Naive B cell (primary cell): ENCODE measurements around the gene MYG1. TPM values are rescaled to one million over a fixed set of nuclear protein-coding genes. Genes with fewer than 3 reads are reported as not detected.

Experiments used
- ATAC-seq, 2 donors: fragments of 150-1000 bp; cut with Tn5 transposase; 2 replicates each; pipeline ENCODE4 v1.10.0; 2021; ENCODE audit warnings: low read depth in 2 of 2, mild to moderate bottlenecking in 2 of 2, moderate library complexity in 2 of 2
- DNase-seq: peaks from one replicate; pipeline ENCODE4 v3.0.0; 2022
- H3K27ac Mint-ChIP-seq, 6 donors: one replicate each; pipeline ENCODE4 v1.8.0; 2020 to 2022; ENCODE audit warnings: mild to moderate bottlenecking in 6 of 6, mixed read lengths in 6 of 6, moderate library complexity in 5 of 6, inconsistent platforms in 2 of 6
- H3K27me3 Mint-ChIP-seq, 3 donors: one replicate each; pipeline ENCODE4 v1.8.0; 2021 to 2022; ENCODE audit warnings: mixed read lengths in 3 of 3, mild to moderate bottlenecking in 1 of 3
- H3K36me3 Mint-ChIP-seq, 2 donors: one replicate each; pipeline ENCODE4 v1.8.0; 2020 to 2022; ENCODE audit warnings: mixed read lengths in 2 of 2, inconsistent platforms in 1 of 2, mild to moderate bottlenecking in 1 of 2
- H3K4me1 Mint-ChIP-seq, 3 donors: one replicate each; pipeline ENCODE4 v1.8.0; 2020 to 2022; ENCODE audit warnings: mixed read lengths in 3 of 3, inconsistent platforms in 1 of 3, mild to moderate bottlenecking in 1 of 3, moderate library complexity in 1 of 3
- H3K4me3 Mint-ChIP-seq, 8 donors: one replicate each; pipeline ENCODE4 v1.8.0; 2020 to 2022; ENCODE audit warnings: mild to moderate bottlenecking in 8 of 8, mixed read lengths in 8 of 8, moderate library complexity in 8 of 8, inconsistent platforms in 2 of 8
- H3K9me3 Mint-ChIP-seq, 7 donors: one replicate each; pipeline ENCODE4 v1.8.0; 2020 to 2022; ENCODE audit warnings: mixed read lengths in 7 of 7, mild to moderate bottlenecking in 5 of 7, inconsistent platforms in 2 of 7, moderate library complexity in 1 of 7
- polyA plus RNA-seq, 6 donors: library from polyadenylated mRNA; unstranded; fragments of 300-500 nt; fragmentation: Illumina TruSeq; gene quantifications; one replicate each; pipeline ENCODE4 v1.2.3, GENCODE V29; 2021; ENCODE audit warnings: low read depth in 6 of 6

The MYG1 gene
- polyA plus RNA-seq, 6 donors from 2014 or later = 52.3 to 94.2 (median 60.4) TPM

GRCh38 chr12:53338017-53338416 is 38.5 kb downstream of the MYG1 start:
- peaks cover 38 to 68% (median 64%) of the 10 kb centered on the region in 3 donors for H3K27me3 Mint-ChIP-seq
- peaks cover 5 to 8% of the 10 kb centered on the region in 2 donors for H3K36me3 Mint-ChIP-seq
- peak overlapping the region in 3 of 8 donors; percentile 12 to 26 (median 13) for H3K4me3 Mint-ChIP-seq
- peaks cover 12 to 20% (median 17%) of the 10 kb centered on the region in 3 donors for H3K4me1 Mint-ChIP-seq
- DNase-seq (no peak), ATAC-seq (no peak)
- H3K27ac Mint-ChIP-seq = peak overlapping the region in 4 of 6 donors; percentile 39 to 97 (median 86)
- H3K9me3 Mint-ChIP-seq = no peaks in the 10 kb centered on the region

- H3K4me3 Mint-ChIP-seq = no peak overlapping the region
- H3K36me3 Mint-ChIP-seq = peaks cover 5 to 8% of the 10 kb centered on the region in 2 donors
- peak overlapping the region in 1 of 6 donors; percentile 56 for H3K27ac Mint-ChIP-seq
- H3K9me3 Mint-ChIP-seq = no peaks in the 10 kb centered on the region
- peaks cover 37 to 59% (median 56%) of the 10 kb centered on the region in 3 donors for H3K27me3 Mint-ChIP-seq
- ATAC-seq (no peak), DNase-seq (no peak)
- H3K4me1 Mint-ChIP-seq = peaks cover 16 to 21% (median 20%) of the 10 kb centered on the region in 3 donors
These were observed 39.4 kb downstream of the MYG1 start for GRCh38 chr12:53338916-53339315.

- DNase-seq = no peak
- Mint-ChIP-seq H3K4me1 (peaks cover 25 to 32% (median 32%) of the 10 kb centered on the region in 3 donors), H3K27me3 (peaks cover 30 to 46% (median 42%) of the 10 kb centered on the region in 3 donors), H3K27ac (no peak overlapping the region), H3K4me3 (no peak overlapping the region), H3K9me3 (no peaks in the 10 kb centered on the region), H3K36me3 (peaks cover 5 to 8% of the 10 kb centered on the region in 2 donors)
- no peak for ATAC-seq
These were observed 40.9 kb downstream of the MYG1 start for GRCh38 chr12:53340398-53340797.

- no peaks in the 10 kb centered on the region for H3K9me3 Mint-ChIP-seq
- peaks cover 11 to 17% (median 13%) of the 10 kb centered on the region in 3 donors for H3K27me3 Mint-ChIP-seq
- peaks cover 13 to 16% (median 14%) of the 10 kb centered on the region in 3 donors for H3K4me1 Mint-ChIP-seq
- peak overlapping the region in 2 of 6 donors; percentile 57 to 89 for H3K27ac Mint-ChIP-seq
- DNase-seq = no peak
- H3K36me3 Mint-ChIP-seq = no peaks in the 10 kb centered on the region
- peak overlapping the region in 7 of 8 donors; percentile 17 to 88 (median 82) for H3K4me3 Mint-ChIP-seq
- ATAC-seq = no peak
These were observed 44.0 kb downstream of the MYG1 start for GRCh38 chr12:53343449-53343848.

GRCh38 chr12:53343969-53344368 is 44.5 kb downstream of the MYG1 start:
- DNase-seq (no peak), ATAC-seq (peak in 1 of 2 donors; percentile 33)
- H3K4me3 Mint-ChIP-seq = peak overlapping the region; percentile 74 to 92 (median 82)
- H3K36me3 Mint-ChIP-seq = no peaks in the 10 kb centered on the region
- peaks cover 8 to 12% (median 12%) of the 10 kb centered on the region in 3 donors for H3K27me3 Mint-ChIP-seq
- no peaks in the 10 kb centered on the region for H3K9me3 Mint-ChIP-seq
- peak overlapping the region in 4 of 6 donors; percentile 19 to 81 (median 57) for H3K27ac Mint-ChIP-seq
- H3K4me1 Mint-ChIP-seq = peaks cover 13 to 16% (median 14%) of the 10 kb centered on the region in 3 donors

- Mint-ChIP-seq H3K4me3 (peak overlapping the region; percentile 74 to 92 (median 82)), H3K27ac (peak overlapping the region in 4 of 6 donors; percentile 41 to 81 (median 58)), H3K27me3 (peaks cover 8 to 12% (median 12%) of the 10 kb centered on the region in 3 donors)
These were observed 45.0 kb downstream of the MYG1 start for GRCh38 chr12:53344487-53344823.

GRCh38 chr12:53344824-53345485 is 45.5 kb downstream of the MYG1 start:
- Mint-ChIP-seq H3K4me1 (peaks cover 13 to 16% (median 14%) of the 10 kb centered on the region in 3 donors), H3K9me3 (no peaks in the 10 kb centered on the region), H3K27me3 (peaks cover 8% of the 10 kb centered on the region in 3 donors), H3K36me3 (no peaks in the 10 kb centered on the region), H3K4me3 (peak overlapping the region; percentile 87 to 100 (median 98)), H3K27ac (peak overlapping the region; percentile 32 to 97 (median 92))
- ATAC-seq = peak; percentile 92 to 94
- DNase-seq = peak; percentile 72

More at GRCh38 chr12:53344487-53344823, 45.0 kb downstream of the MYG1 start:
- ATAC-seq = no peak
- Mint-ChIP-seq H3K9me3 (no peaks in the 10 kb centered on the region), H3K36me3 (no peaks in the 10 kb centered on the region), H3K4me1 (peaks cover 13 to 16% (median 14%) of the 10 kb centered on the region in 3 donors)
- no peak for DNase-seq

GRCh38 chr12:53345486-53346188 is 46.1 kb downstream of the MYG1 start:
- Mint-ChIP-seq H3K4me3 (peak overlapping the region; percentile 87 to 100 (median 98)), H3K9me3 (no peaks in the 10 kb centered on the region), H3K36me3 (no peaks in the 10 kb centered on the region), H3K4me1 (peaks cover 13 to 16% (median 14%) of the 10 kb centered on the region in 3 donors), H3K27ac (peak overlapping the region in 5 of 6 donors; percentile 85 to 97 (median 92)), H3K27me3 (peaks cover 1 to 3% (median 2%) of the 10 kb centered on the region in 3 donors)
- ATAC-seq (peak; percentile 9 to 13), DNase-seq (no peak)

GRCh38 chr12:53346491-53346890 is 47.0 kb downstream of the MYG1 start:
- H3K36me3 Mint-ChIP-seq = no peaks in the 10 kb centered on the region
- peak overlapping the region in 2 of 8 donors; percentile 6 to 24 for H3K4me3 Mint-ChIP-seq
- peaks cover 13 to 16% (median 14%) of the 10 kb centered on the region in 3 donors for H3K4me1 Mint-ChIP-seq
- no peaks in the 10 kb centered on the region for H3K9me3 Mint-ChIP-seq
- ATAC-seq (no peak), DNase-seq (no peak)
- peak overlapping the region in 2 of 6 donors; percentile 15 to 63 for H3K27ac Mint-ChIP-seq
- H3K27me3 Mint-ChIP-seq = no peaks in the 10 kb centered on the region

- Mint-ChIP-seq H3K9me3 (no peaks in the 10 kb centered on the region), H3K27ac (no peak overlapping the region), H3K4me3 (no peak overlapping the region), H3K4me1 (peaks cover 19 to 24% (median 21%) of the 10 kb centered on the region in 3 donors), H3K27me3 (no peaks in the 10 kb centered on the region), H3K36me3 (no peaks in the 10 kb centered on the region)
- no peak for DNase-seq
- ATAC-seq = no peak
These were observed 48.4 kb downstream of the MYG1 start for GRCh38 chr12:53347905-53348304.

- DNase-seq (peak; percentile 78), ATAC-seq (peak; percentile 100)
- no peaks in the 10 kb centered on the region for H3K36me3 Mint-ChIP-seq
- H3K9me3 Mint-ChIP-seq = no peaks in the 10 kb centered on the region
- H3K27me3 Mint-ChIP-seq = no peaks in the 10 kb centered on the region
- H3K4me3 Mint-ChIP-seq = no peak overlapping the region
- H3K4me1 Mint-ChIP-seq = peaks cover 6 to 10% (median 9%) of the 10 kb centered on the region in 3 donors
- H3K27ac Mint-ChIP-seq = peak overlapping the region in 4 of 6 donors; percentile 3 to 75 (median 47)
These were observed 53.1 kb downstream of the MYG1 start for GRCh38 chr12:53352331-53353256.

GRCh38 chr12:53353257-53353655 is 53.8 kb downstream of the MYG1 start:
- ATAC-seq = no peak
- no peaks in the 10 kb centered on the region for H3K27me3 Mint-ChIP-seq
- no peaks in the 10 kb centered on the region for H3K9me3 Mint-ChIP-seq
- DNase-seq = no peak
- no peak overlapping the region for H3K27ac Mint-ChIP-seq
- no peaks in the 10 kb centered on the region for H3K36me3 Mint-ChIP-seq
- no peak overlapping the region for H3K4me3 Mint-ChIP-seq
- H3K4me1 Mint-ChIP-seq = peaks cover 6 to 10% (median 9%) of the 10 kb centered on the region in 3 donors

GRCh38 chr12:53355121-53355520 is 55.6 kb downstream of the MYG1 start:
- no peak for ATAC-seq
- H3K27ac Mint-ChIP-seq = no peak overlapping the region

More at GRCh38 chr12:53355121-53355520, 55.6 kb downstream of the MYG1 start:
- Mint-ChIP-seq H3K9me3 (no peaks in the 10 kb centered on the region), H3K36me3 (no peaks in the 10 kb centered on the region), H3K4me1 (peaks cover 6 to 10% (median 9%) of the 10 kb centered on the region in 3 donors), H3K27me3 (no peaks in the 10 kb centered on the region), H3K4me3 (no peak overlapping the region)
- no peak for DNase-seq
